NCI-H446 (cell line): ENCODE results near the gene MRPL44.

ENCODE experiments used
- DNase-seq, 2 experiments: peaks; one replicate each; lab custom pipeline; 2025; lab: John Stamatoyannopoulos, UW

MRPL44 gene

DNA sequence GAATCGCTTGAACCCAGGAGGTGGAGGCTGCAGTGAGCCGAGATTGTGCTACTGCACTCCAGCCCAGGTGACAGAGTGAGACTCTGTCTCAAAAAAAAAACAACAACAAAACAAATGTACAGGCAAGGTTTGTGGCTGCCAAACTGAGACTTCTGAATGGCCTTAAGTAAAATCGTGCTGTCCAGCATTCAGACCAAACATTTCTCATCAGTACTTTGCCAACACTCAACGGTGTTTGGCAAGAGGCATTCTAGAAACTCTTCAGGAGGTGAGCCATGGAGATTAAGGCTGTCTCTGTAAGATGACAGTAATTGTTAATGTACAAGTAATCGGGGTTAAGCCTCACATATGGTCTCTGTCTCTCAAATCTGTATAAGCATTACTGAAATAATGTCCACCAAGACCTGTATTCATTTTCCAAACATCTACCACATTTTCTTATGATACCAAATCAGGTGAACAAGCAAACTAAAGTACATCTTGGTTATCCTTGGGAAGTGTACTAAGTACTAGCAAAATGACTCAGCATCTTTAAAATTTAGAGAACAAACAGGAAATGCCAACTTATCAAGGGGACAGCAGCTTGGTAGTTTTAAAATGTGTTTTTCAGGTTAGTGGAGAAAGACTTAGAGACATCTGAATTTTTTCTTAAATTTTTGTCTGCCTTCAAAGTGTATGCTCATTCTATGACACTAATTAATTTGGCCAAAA, 52.5 kb downstream of the MRPL44 start:
- DNase-seq = no peak

DNA sequence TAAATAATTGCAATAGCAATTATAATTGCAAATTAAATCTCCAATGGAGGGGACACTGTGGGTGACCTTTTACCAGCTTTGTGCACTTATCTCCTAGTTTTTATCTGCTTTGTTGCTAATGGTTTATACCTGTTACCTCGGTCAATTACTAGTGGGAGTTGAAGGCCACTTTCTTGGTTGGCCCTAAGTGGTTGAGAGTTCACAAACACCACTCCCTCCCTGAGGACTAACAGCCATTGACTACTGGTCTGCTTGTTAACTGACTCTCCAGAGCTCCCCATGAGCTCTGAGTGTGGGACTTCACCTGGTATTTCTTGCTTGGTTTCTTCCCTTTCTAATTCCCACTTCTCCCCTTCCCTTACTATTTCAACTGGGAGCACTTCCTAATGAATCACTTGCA, 54.6 kb downstream of the MRPL44 start:
- no peak for DNase-seq

DNA sequence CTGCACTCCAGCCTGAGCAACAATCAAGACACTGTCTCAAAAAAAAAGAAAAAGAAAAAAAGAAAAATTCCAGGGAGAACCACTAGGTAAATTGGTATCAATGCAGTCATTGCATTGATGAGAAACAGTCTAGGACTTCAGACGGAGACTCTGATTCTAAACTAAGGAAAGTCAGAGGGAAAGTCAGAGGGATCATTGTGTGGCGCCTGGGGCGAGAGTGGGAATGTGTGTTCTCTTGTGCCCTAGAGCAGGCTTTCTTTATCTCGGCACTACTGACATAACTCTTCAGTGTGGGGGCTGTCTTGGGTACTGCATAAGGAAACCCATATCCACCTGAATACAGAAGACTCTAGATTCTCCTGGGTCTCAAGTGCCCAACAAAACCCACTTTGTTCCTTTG, 57.1 kb downstream of the MRPL44 start:
- DNase-seq = no peak

DNA sequence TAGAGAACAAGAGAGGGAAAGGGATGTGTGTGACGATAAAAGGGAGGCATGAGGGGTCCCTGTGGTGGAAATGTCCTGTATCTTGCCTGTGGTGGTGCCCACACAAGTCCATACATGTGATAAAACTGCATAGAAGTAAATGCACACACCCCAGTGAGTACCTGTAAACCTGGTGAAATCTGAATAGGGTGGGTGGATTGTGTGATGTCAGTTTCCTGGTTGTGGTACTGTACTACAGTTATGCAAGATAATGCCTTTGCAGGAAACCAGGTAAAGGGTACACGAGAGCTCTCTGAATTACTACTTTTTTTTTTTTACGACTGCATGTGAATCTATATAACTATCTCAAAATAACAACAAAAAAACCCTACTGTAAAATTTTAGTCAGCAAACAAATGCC, 59.7 kb downstream of the MRPL44 start:
- no peak for DNase-seq
